SH-SY5Y (cell line): Measurements from ENCODE around the gene CPLX3.

Source experiments
- GATA2 ChIP-seq: IDR thresholded peaks from 2 replicates; pipeline ENCODE4 v1.6.1; 2011; ENCODE audit warnings: mild to moderate bottlenecking, low read depth, low read length
- GATA3 ChIP-seq: IDR thresholded peaks from 2 replicates; pipeline ENCODE4 v1.6.1; 2011; ENCODE audit warnings: low read depth, mild to moderate bottlenecking, low read length, moderate library complexity

GRCh38 chr15:74798388-74799254, 27.8 kb upstream of the CPLX3 start:
- TF ChIP-seq GATA3 (no peak), GATA2 (no peak)
